IMR-90 (cell line): ENCODE data around the gene ATL2. TPM values are rescaled to one million over a fixed set of nuclear protein-coding genes. Genes with fewer than 3 reads are reported as not detected.

ENCODE experiments used
- ATAC-seq: fragments of 200-7000 bp; cut with Tn5 transposase; 2 replicates; pipeline ENCODE4 v1.9.1; 2020; ENCODE audit warnings: low read depth, mild to moderate bottlenecking, moderate library complexity
- BruUV-seq: library from RNA; stranded (reverse); fragments of 400-500 nt; replicated peaks from 2 replicates; lab custom pipeline; 2021; lab: Mats Ljungman, UMichigan
- CTCF ChIA-PET: fragments of 300-600 bp; formaldehyde crosslinking; extraction: SDS; loops from one replicate; lab custom pipeline; 2021; ENCODE audit warnings: antibody characterized with exemption; lab: Yijun Ruan, JAX
- POLR2A ChIA-PET: fragments of 300-600 bp; sonication (Branson Sonifier 250); formaldehyde crosslinking; loops from one replicate; lab custom pipeline; 2022; ENCODE audit warnings: antibody characterized with exemption; ENCODE audit not compliant: unreplicated experiment; lab: Charles Lee
- DNase-seq: peaks from one replicate; pipeline ENCODE4 v3.0.0; 2013
- H2AFZ ChIP-seq: replicated peaks from 2 replicates; pipeline ENCODE3; 2013; ENCODE audit warnings: low read length, mild to moderate bottlenecking; ENCODE audit not compliant: poor library complexity
- H2AK5ac ChIP-seq: 2 replicates; pipeline ENCODE4 v1.6.1; 2013; ENCODE audit warnings: low read depth, low read length, inconsistent platforms
- H2AK9ac ChIP-seq: replicated peaks from 2 replicates; pipeline ENCODE3; 2013; ENCODE audit warnings: mild to moderate bottlenecking, low read depth, low read length, moderate library complexity; ENCODE audit not compliant: poor library complexity
- H2BK120ac ChIP-seq: 2 replicates; pipeline ENCODE4 v1.6.1; 2013; ENCODE audit warnings: low read depth, low read length, inconsistent platforms
- H2BK15ac ChIP-seq: 3 replicates; pipeline ENCODE4 v1.6.1; 2013; ENCODE audit warnings: low read depth, low read length, inconsistent platforms
- H2BK20ac ChIP-seq: 2 replicates; pipeline ENCODE4 v1.6.1; 2013; ENCODE audit warnings: low read depth, mild to moderate bottlenecking, inconsistent platforms, low read length, moderate library complexity
- H2BK5ac ChIP-seq: 2 replicates; pipeline ENCODE4 v1.6.1; 2013; ENCODE audit warnings: mild to moderate bottlenecking, low read depth, low read length, inconsistent platforms; ENCODE audit not compliant: poor library complexity, severe bottlenecking
- H3K14ac ChIP-seq: replicated peaks from 2 replicates; pipeline ENCODE4 v1.6.1; 2013; ENCODE audit warnings: low read depth, low read length, inconsistent platforms
- H3K18ac ChIP-seq: 2 replicates; pipeline ENCODE4 v1.6.1; 2013; ENCODE audit warnings: low read depth, low read length, control low read depth
- H3K23ac ChIP-seq: 2 replicates; pipeline ENCODE4 v1.6.1; 2013; ENCODE audit warnings: low read depth, low read length, inconsistent platforms
- H3K27ac ChIP-seq: 2 replicates; pipeline ENCODE4 v1.5.1; 2013; ENCODE audit warnings: mild to moderate bottlenecking, control low read depth, low read length; ENCODE audit not compliant: insufficient read depth
- H3K27me3 ChIP-seq: 2 replicates; pipeline ENCODE4 v1.6.1; 2013; ENCODE audit warnings: low read length; ENCODE audit not compliant: control insufficient read depth, insufficient read depth
- H3K36me3 ChIP-seq: 2 replicates; pipeline ENCODE4 v1.6.1; 2013; ENCODE audit warnings: low read length, mixed read lengths; ENCODE audit not compliant: control insufficient read depth, insufficient read depth
- H3K4ac ChIP-seq: 2 replicates; pipeline ENCODE4 v1.6.1; 2013; ENCODE audit warnings: low read depth, low read length, inconsistent platforms
- H3K4me1 ChIP-seq: 2 replicates; pipeline ENCODE4 v1.6.1; 2013; ENCODE audit warnings: low read length, mixed read lengths; ENCODE audit not compliant: control insufficient read depth, insufficient read depth
- H3K4me2 ChIP-seq: 2 replicates; pipeline ENCODE4 v1.6.1; 2013; ENCODE audit warnings: low read depth, mild to moderate bottlenecking, control low read depth, low read length, moderate library complexity
- H3K4me3 ChIP-seq: 2 replicates; pipeline ENCODE4 v1.5.1; 2013; ENCODE audit warnings: low read depth, mild to moderate bottlenecking, control low read depth, low read length, moderate library complexity; ENCODE audit not compliant: insufficient read depth
- H3K56ac ChIP-seq: 2 replicates; pipeline ENCODE4 v1.6.1; 2013; ENCODE audit warnings: low read length, inconsistent platforms; ENCODE audit not compliant: insufficient read depth; ENCODE audit errors: extremely low read depth
- H3K79me1 ChIP-seq, 2 experiments: 2 replicates each; pipeline ENCODE4 v1.6.1; 2013; ENCODE audit warnings: low read length in 2 of 2, inconsistent platforms in 1 of 2, low read depth in 1 of 2
- H3K9ac ChIP-seq: 2 replicates; pipeline ENCODE4 v1.6.1; 2013; ENCODE audit warnings: low read depth, low read length, control low read depth
- H3K9me1 ChIP-seq: 2 replicates; pipeline ENCODE4 v1.6.1; 2013; ENCODE audit warnings: low read length, inconsistent platforms; ENCODE audit not compliant: insufficient read depth
- H3K9me3 ChIP-seq: 2 replicates; pipeline ENCODE4 v1.6.1; 2013; ENCODE audit warnings: low read length; ENCODE audit not compliant: control insufficient read depth, insufficient read depth
- H4K20me1 ChIP-seq: 2 replicates; pipeline ENCODE4 v1.6.1; 2013; ENCODE audit warnings: low read length, inconsistent platforms; ENCODE audit not compliant: insufficient read depth
- H4K5ac ChIP-seq: 2 replicates; pipeline ENCODE4 v1.6.1; 2013; ENCODE audit warnings: mild to moderate bottlenecking, low read depth, low read length, control low read depth
- H4K8ac ChIP-seq, 2 experiments: 2 replicates each; pipeline ENCODE4 v1.6.1; 2013; ENCODE audit warnings: low read depth in 2 of 2, low read length in 2 of 2, control low read depth in 1 of 2, inconsistent platforms in 1 of 2
- H4K91ac ChIP-seq: 2 replicates; pipeline ENCODE4 v1.6.1; 2013; ENCODE audit warnings: low read depth, low read length, inconsistent platforms; ENCODE audit not compliant: insufficient read depth
- BHLHE40 ChIP-seq: fragments of 150-350 bp; IDR thresholded peaks from 2 replicates; pipeline ENCODE4 v1.6.1; 2016; ENCODE audit warnings: mild to moderate bottlenecking, low read depth, low read length
- CEBPB ChIP-seq: IDR thresholded peaks from 2 replicates; pipeline ENCODE4 v1.6.1; 2012; ENCODE audit warnings: low read depth, low read length, improper control_type of control experiment
- CHD1 ChIP-seq: IDR thresholded peaks from 2 replicates; pipeline ENCODE4 v1.6.1; 2012; ENCODE audit warnings: low read depth, low read length, improper control_type of control experiment
- CTCF ChIP-seq: conservative IDR thresholded peaks from 2 replicates; pipeline ENCODE4 v1.5.1; 2012; ENCODE audit warnings: mild to moderate bottlenecking, low read depth, low read length, improper control_type of control experiment
- ELK1 ChIP-seq: fragments of 150-350 bp; IDR thresholded peaks from 2 replicates; pipeline ENCODE4 v1.6.1; 2016; ENCODE audit warnings: low read depth, mild to moderate bottlenecking, low read length, moderate library complexity, borderline replicate concordance
- FOS ChIP-seq: fragments of 150-350 bp; IDR thresholded peaks from 2 replicates; pipeline ENCODE4 v1.6.1; 2016; ENCODE audit warnings: low read depth, low read length
- MAFK ChIP-seq: IDR thresholded peaks from 2 replicates; pipeline ENCODE4 v1.6.1; 2012; ENCODE audit warnings: low read depth, low read length, improper control_type of control experiment
- MAZ ChIP-seq: IDR thresholded peaks from 2 replicates; pipeline ENCODE4 v1.6.1; 2012; ENCODE audit warnings: low read depth, mild to moderate bottlenecking, low read length, improper control_type of control experiment, moderate library complexity, borderline replicate concordance
- MXI1 ChIP-seq: IDR thresholded peaks from 2 replicates; pipeline ENCODE4 v1.6.1; 2012; ENCODE audit warnings: low read depth, mild to moderate bottlenecking, low read length, moderate library complexity, borderline replicate concordance
- NFE2L2 ChIP-seq: fragments of 150-350 bp; IDR thresholded peaks from 2 replicates; pipeline ENCODE4 v1.6.1; 2016; ENCODE audit warnings: low read depth, mild to moderate bottlenecking, low read length
- POLR2A ChIP-seq: IDR thresholded peaks from 2 replicates; pipeline ENCODE4 v1.6.1; 2012; ENCODE audit warnings: mild to moderate bottlenecking, low read depth, low read length
- RAD21 ChIP-seq: IDR thresholded peaks from 2 replicates; pipeline ENCODE4 v1.6.1; 2012; ENCODE audit warnings: low read length, improper control_type of control experiment
- RCOR1 ChIP-seq: IDR thresholded peaks from 2 replicates; pipeline ENCODE4 v1.6.1; 2012; ENCODE audit warnings: mild to moderate bottlenecking, low read length, improper control_type of control experiment; ENCODE audit not compliant: insufficient replicate concordance
- RFX5 ChIP-seq: IDR thresholded peaks from 2 replicates; pipeline ENCODE4 v1.8.0; 2012; ENCODE audit warnings: low read depth, mild to moderate bottlenecking, low read length, moderate library complexity
- SMC3 ChIP-seq: fragments of 150-350 bp; IDR thresholded peaks from 2 replicates; pipeline ENCODE4 v1.6.1; 2016; ENCODE audit warnings: low read depth, mild to moderate bottlenecking, antibody characterized with exemption, low read length, moderate library complexity
- USF2 ChIP-seq: fragments of 150-350 bp; IDR thresholded peaks from 2 replicates; pipeline ENCODE4 v1.6.1; 2017; ENCODE audit warnings: mild to moderate bottlenecking, antibody characterized with exemption, low read length, low read depth
- WGBS, 2 experiments: methylation state at CpG; one replicate each; pipeline versions ENCODE4 v1.1.5 to v1.1.7; 2013; ENCODE audit warnings: missing lambda C conversion rate in 2 of 2; ENCODE audit not compliant: insufficient read length in 1 of 2; ENCODE audit errors: extremely low coverage in 2 of 2; 5-methylcytosine and 5-hydroxymethylcytosine counted together
- dilution Hi-C: fragments of 300-500 bp; cut with HindIII; formaldehyde crosslinking; loops from one replicate; pipeline ENCODE4 v1.14.3; 2018; ENCODE audit warnings: low sequenced_read_pairs; ENCODE audit not compliant: unreplicated experiment
- in situ Hi-C: fragments of 300-500 bp; cut with MboI; formaldehyde crosslinking; loops from 3 replicates; pipeline ENCODE4 v1.14.3; 2019; ENCODE audit warnings: low sequenced_read_pairs, inconsistent platforms, mixed read lengths
- intact Hi-C: fragments of 100-400 bp; cut with micrococcal nuclease; formaldehyde crosslinking; loops from 2 replicates; pipeline ENCODE4 v1.10.0; 2022
- polyA plus RNA-seq, 3 experiments: library from polyadenylated mRNA; depleted of rRNA; stranded (reverse); fragments of >200 nt; gene quantifications; 2 replicates each; pipeline ENCODE4 v1.2.3, GENCODE V29; 2012; ENCODE audit warnings: low replicate concordance in 1 of 3
- total RNA-seq: library from RNA; depleted of rRNA; stranded (reverse); fragments of >200 nt; gene quantifications from 2 replicates; pipeline ENCODE4 v1.2.3, GENCODE V29; 2012

Gene ATL2
- total and polyA plus RNA-seq, 2 of the 4 experiments (the other 2 are of a cell fraction): 16.0 to 62.6 TPM

GRCh38 chr2:38246105-38246504, 131.0 kb downstream of the ATL2 start:
- H3K9ac ChIP-seq: no peak overlapping the region
- H4K8ac ChIP-seq: no peak overlapping the region
- no peak overlapping the region for H3K23ac ChIP-seq
- H2BK15ac ChIP-seq: no peak overlapping the region
- ChIA-PET CTCF (no interaction called here), POLR2A (no interaction called here)
- no peak overlapping the region for H3K4me3 ChIP-seq
- no peaks in the 10 kb centered on the region for H3K9me3 ChIP-seq
- H2AFZ ChIP-seq: no peak overlapping the region
- in situ Hi-C loops (no loop called here), intact Hi-C loops (no loop called here), dilution Hi-C loops (no loop called here)
- H3K27ac ChIP-seq: no peak overlapping the region
- no peak overlapping the region for H2AK9ac ChIP-seq
- H3K14ac ChIP-seq: no peak overlapping the region
- TF ChIP-seq MAZ (no peak), SMC3 (no peak), BHLHE40 (no peak), POLR2A (no peak), MAFK (no peak), RAD21 (no peak), MXI1 (no peak), FOS (no peak), RFX5 (no peak), CEBPB (no peak), RCOR1 (no peak), CTCF (no peak), CHD1 (no peak), ELK1 (no peak), USF2 (no peak), NFE2L2 (no peak)
- no peak overlapping the region for H4K5ac ChIP-seq
- H3K27me3 ChIP-seq: peaks cover 35% of the 10 kb centered on the region
- H2BK120ac ChIP-seq: no peak overlapping the region
- BruUV-seq: no TSS peak
- no peaks in the 10 kb centered on the region for H4K20me1 ChIP-seq
- WGBS, 2 experiments: 40% methylated on average over 1 of the region's 3 CpGs; no CpG with 5 or more reads in 1 of the 2 experiments
- no peaks in the 10 kb centered on the region for H3K4me1 ChIP-seq
- H3K18ac ChIP-seq: no peak overlapping the region
- H2BK5ac ChIP-seq: no peak overlapping the region
- H4K91ac ChIP-seq: no peak overlapping the region
- no peak overlapping the region for H2AK5ac ChIP-seq
- H3K4ac ChIP-seq: no peak overlapping the region
- DNase-seq (no peak), ATAC-seq (no peak)
- no peaks in the 10 kb centered on the region for H3K9me1 ChIP-seq
- no peak overlapping the region for H3K4me2 ChIP-seq
- H3K36me3 ChIP-seq: no peaks in the 10 kb centered on the region
- H2BK20ac ChIP-seq: no peak overlapping the region
- H3K79me1 ChIP-seq: no peaks in the 10 kb centered on the region
- H3K56ac ChIP-seq: no peak overlapping the region
